ENCODE measurements around the gene CYBC1.

Gene CYBC1

DNA sequence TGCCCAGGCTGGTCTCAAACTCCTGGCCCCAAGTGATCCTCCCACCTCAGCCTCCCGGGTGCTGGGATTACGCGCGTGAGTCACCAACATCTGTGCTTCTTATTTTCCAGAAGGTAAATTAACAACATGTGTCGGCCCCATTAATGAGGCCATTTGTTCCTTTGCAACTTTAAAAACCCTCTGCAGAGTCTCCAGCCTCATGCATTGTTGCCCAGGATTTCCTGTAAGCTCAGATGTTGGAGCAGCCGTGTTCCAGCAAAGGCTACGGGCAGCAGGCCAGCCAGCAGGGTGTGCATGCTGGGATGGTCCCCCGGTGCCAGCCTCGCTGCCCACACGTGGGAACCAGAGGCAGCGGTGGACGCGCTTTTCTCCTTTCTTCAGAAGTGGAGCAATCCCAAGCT, 51.5 kb downstream of the CYBC1 start:
- no peak overlapping the region for H3K4me3 ChIP-seq (ENCODE audit: low read depth, low read length)
- DNase-seq (ENCODE audit: low read depth, low spot score), result peak; percentile 78
- TF ChIP-seq CTCF (IDR thresholded peaks at IDR 0.05; ENCODE audit: low read depth, low read length), result no peak
- in situ Hi-C loops (cut with HindIII; ENCODE audit: low sequenced_read_pairs), result no loop called here

DNA sequence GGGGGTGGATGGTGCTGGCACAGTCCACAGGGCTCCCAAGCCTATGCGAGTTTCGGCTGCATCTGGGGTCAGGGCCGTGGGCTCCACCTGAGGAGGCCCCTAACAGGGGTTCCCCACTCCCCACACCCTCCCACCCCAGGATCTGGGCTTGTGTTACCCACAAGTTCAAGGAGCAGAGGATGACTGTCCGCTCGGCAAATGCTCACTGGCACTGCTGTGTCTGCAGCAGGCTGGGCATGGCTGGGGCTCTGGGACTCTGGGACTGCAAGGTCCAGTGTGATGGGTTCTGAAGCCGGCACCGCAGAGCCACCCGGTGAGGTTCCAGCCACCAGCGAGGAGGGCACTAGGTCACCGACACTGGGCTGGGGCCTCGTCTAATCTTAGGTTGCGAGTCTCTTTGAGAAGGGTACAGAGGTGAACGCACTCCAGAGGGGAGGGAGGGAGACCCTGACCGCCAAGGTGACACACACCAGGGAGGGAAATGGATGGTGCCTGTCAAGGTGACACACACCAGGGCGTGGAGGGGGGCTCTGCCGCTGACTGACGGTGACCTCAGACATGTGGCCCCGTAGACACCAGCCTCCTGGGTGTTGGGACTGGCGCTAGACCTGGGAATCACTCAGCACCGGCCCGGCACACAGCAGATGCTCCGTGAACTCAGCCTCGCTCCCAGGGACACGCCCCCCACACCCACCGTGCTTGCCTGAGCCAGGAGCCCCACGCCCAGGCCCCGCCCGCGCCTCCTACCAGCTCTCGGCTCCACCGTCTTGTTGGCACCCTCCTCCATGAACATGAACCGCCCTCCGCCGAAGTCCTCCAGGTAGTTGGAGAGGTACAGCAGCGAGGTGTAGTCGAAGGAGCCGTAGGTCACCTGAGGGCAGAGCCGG, 52.9 kb downstream of the CYBC1 start:
- TF ChIP-seq CTCF (IDR thresholded peaks at IDR 0.05; ENCODE audit: low read depth, low read length), result no peak
- in situ Hi-C loops (cut with HindIII; ENCODE audit: low sequenced_read_pairs), result no loop called here
- H3K4me3 ChIP-seq (ENCODE audit: low read depth, low read length), result no peak overlapping the region
- no peak for DNase-seq (ENCODE audit: low read depth, low spot score)

DNA sequence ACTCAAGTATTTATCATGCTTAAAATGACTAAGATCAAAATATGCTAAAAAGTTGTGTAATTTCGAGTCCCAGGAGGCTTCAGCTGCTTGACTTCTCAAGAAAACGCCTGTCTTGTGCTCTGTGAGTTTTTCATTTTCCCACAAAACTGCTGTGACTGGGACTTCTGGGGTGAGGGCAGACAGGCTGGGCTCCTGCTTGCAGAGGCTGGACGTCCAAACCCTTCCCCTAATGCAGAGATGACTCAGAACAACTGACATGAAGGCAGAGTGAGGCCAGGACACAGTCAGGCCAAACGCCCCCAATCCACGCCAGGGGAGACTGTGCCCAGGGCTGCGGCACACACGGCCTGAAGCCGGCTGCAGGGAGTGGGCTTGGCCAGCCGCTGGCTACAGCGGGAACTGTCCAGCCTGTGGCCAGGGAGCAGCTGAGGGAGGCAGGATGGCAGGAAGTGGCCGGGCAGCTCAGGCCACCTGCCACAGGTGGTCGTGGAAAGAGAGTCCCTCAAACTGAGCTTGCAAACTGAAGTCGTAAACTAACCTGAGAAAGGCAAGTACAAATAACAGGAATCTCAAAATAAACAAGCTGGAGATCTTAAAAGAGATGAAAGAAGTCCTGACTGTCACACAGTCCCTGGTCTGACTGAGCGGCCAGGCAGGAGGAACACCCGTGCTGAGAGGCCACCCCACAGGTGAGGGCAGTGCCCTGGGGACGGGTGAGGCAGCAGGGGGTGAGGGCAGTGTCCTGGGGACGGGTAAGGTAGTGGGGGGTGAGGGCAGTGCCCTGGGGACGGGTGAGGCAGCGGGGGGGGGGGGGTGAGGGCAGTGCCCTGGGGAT, 53.7 kb downstream of the CYBC1 start:
- TF ChIP-seq CTCF (IDR thresholded peaks at IDR 0.05; ENCODE audit: low read depth, low read length), result no peak
- no peak overlapping the region for H3K4me3 ChIP-seq (ENCODE audit: low read depth, low read length)
- DNase-seq (ENCODE audit: low read depth, low spot score), result peak; percentile 68
- in situ Hi-C loops (cut with HindIII; ENCODE audit: low sequenced_read_pairs), result no loop called here

GRCh38 chr17:82394278-82394677, 56.3 kb downstream of the CYBC1 start:
- in situ Hi-C loops (cut with HindIII; ENCODE audit: low sequenced_read_pairs), result no loop called here
- TF ChIP-seq CTCF (IDR thresholded peaks at IDR 0.05; ENCODE audit: low read depth, low read length), result no peak
- H3K4me3 ChIP-seq (ENCODE audit: low read depth, low read length), result no peak overlapping the region
- no peak for DNase-seq (ENCODE audit: low read depth, low spot score)

- no peak for DNase-seq (ENCODE audit: low read depth, low spot score)
- H3K4me3 ChIP-seq (ENCODE audit: low read depth, low read length), result no peak overlapping the region
- in situ Hi-C loops (cut with HindIII; ENCODE audit: low sequenced_read_pairs), result no loop called here
- TF ChIP-seq CTCF (IDR thresholded peaks at IDR 0.05; ENCODE audit: low read depth, low read length), result no peak
Observed at GRCh38 chr17:82392941-82393340, 57.6 kb downstream of the CYBC1 start.

Data from astrocyte of the spinal cord (primary cell).